Measurements from ENCODE around the gene RIC8A.
A peak's percentile ranks its signal among the peaks of the same experiment; 100 is the strongest.

Gene RIC8A

DNA sequence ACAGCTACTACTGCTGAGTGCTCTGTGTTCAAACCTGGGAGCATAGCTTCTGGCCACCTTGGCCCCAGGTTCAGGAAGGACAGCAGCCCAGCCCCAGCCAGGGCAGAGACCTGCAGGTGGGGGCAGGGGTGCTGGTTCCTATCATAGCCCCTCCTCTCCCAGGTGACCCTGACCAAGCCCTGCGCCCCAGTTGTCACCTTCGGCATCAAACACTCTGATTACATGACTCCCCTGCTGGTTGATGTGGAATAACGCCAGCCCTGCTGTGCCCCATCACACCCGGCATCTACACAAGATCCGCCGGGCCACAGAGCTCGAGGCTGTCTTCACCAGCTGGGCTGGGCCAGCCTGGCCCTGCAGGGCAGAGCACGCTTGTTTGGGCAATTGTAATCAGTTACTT lies 7.7 kb upstream of the RIC8A start:
- H3K9me3 Mint-ChIP-seq: no peaks in the 10 kb centered on the region
- peaks cover 16% of the 10 kb centered on the region for H3K4me1 Mint-ChIP-seq

DNA sequence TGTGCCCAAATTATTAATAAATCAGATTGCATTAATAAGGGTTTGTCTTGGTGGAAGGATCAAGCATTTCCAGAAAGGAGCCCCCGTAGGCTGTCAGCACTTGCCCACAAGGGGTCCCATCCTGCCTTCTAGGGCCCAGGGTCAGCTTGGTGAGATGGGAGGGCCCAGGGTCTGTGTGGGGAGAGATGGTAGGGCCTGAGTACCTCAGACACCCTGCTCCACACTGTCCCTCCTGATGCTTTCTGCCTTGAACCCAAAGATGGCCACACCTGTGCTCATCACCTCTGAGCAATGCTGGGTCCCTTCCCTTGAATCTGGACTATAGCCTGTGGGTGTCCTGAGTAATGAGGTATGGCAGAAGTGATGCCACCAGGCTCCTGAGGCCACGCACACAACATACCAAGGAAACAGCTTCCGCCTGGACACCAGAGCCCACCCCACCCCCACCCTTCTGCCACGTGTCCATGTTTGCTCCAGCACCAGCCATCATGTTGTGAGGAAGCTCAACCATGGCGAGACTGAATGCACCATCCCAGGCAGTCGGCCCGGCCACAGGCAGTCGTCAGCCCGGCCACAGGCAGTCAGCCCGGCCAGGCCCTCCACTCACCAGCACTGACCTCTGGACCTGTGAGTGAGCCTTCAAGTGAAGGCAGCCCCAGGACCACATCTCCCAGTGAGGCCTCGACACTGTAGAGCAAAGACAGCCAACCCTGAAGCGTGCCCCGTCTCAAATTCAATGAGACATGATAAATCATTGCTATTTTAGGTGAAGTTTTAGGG lies 7.1 kb upstream of the RIC8A start:
- Mint-ChIP-seq H3K9me3 (no peaks in the 10 kb centered on the region), H3K36me3 (peaks cover 14% of the 10 kb centered on the region), H3K4me3 (no peak overlapping the region), H3K27me3 (no peaks in the 10 kb centered on the region), H3K27ac (no peak overlapping the region), H3K4me1 (peaks cover 17% of the 10 kb centered on the region)
- no peak for ATAC-seq (ENCODE audit: low read depth)
- DNase-seq (ENCODE audit: low spot score in 2 of 2): no peak

More for the DNA sequence above, 7.7 kb upstream of the RIC8A start:
- ATAC-seq (ENCODE audit: low read depth) (no peak), DNase-seq (ENCODE audit: low spot score in 2 of 2) (no peak)
- H3K27me3 Mint-ChIP-seq: no peaks in the 10 kb centered on the region
- no peak overlapping the region for H3K4me3 Mint-ChIP-seq
- no peak overlapping the region for H3K27ac Mint-ChIP-seq
- peaks cover 14% of the 10 kb centered on the region for H3K36me3 Mint-ChIP-seq

DNA sequence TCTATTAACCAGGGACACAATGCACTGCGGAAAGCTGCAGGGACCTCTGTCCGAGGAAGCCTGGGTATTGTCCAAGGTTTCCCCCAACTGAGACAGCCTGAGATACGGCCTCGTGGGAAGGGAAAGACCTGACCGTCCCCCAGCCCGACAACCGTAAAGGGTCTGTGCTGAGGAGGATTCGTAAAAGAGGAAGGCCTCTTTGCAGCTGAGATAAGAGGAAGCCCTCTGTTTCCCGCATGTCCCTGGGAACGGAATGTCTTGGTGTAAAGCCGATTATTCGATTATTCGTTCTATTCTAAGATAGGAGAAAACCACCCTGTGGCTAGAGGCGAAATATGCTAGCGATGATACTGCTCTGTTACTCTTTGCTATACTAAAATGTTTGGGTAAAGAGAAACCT lies 5.5 kb upstream of the RIC8A start:
- Mint-ChIP-seq H3K27me3 (no peaks in the 10 kb centered on the region), H3K4me1 (peaks cover 23% of the 10 kb centered on the region), H3K4me3 (no peak overlapping the region), H3K36me3 (peaks cover 14% of the 10 kb centered on the region), H3K27ac (peak overlapping the region; percentile 6), H3K9me3 (no peaks in the 10 kb centered on the region)
- DNase-seq (ENCODE audit: low spot score in 2 of 2) (no peak), ATAC-seq (ENCODE audit: low read depth) (no peak)

DNA sequence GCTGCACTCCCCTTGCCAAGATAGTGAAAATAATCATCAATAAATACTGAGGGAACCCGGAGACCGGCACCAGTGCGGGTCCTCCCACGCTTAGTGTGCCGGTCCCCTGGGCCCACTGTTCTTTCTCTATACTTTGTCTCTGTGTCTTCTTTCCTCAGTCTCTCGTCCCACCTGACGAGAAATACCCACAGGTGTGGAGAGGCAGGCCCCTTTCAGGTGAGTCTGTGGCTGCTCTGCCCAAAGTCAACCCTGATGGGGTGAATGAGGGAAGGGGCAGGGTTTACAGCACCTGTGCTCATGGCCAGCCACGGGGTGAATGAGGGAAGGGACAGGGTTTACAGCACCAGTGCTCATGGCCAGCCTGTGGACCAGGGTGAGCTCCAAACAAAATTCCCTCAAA lies 5.0 kb upstream of the RIC8A start:
- Mint-ChIP-seq H3K36me3 (peaks cover 14% of the 10 kb centered on the region), H3K4me1 (peaks cover 23% of the 10 kb centered on the region), H3K4me3 (no peak overlapping the region), H3K27ac (peak overlapping the region; percentile 6), H3K27me3 (no peaks in the 10 kb centered on the region), H3K9me3 (no peaks in the 10 kb centered on the region)
- DNase-seq (ENCODE audit: low spot score in 2 of 2): no peak
- no peak for ATAC-seq (ENCODE audit: low read depth)

DNA sequence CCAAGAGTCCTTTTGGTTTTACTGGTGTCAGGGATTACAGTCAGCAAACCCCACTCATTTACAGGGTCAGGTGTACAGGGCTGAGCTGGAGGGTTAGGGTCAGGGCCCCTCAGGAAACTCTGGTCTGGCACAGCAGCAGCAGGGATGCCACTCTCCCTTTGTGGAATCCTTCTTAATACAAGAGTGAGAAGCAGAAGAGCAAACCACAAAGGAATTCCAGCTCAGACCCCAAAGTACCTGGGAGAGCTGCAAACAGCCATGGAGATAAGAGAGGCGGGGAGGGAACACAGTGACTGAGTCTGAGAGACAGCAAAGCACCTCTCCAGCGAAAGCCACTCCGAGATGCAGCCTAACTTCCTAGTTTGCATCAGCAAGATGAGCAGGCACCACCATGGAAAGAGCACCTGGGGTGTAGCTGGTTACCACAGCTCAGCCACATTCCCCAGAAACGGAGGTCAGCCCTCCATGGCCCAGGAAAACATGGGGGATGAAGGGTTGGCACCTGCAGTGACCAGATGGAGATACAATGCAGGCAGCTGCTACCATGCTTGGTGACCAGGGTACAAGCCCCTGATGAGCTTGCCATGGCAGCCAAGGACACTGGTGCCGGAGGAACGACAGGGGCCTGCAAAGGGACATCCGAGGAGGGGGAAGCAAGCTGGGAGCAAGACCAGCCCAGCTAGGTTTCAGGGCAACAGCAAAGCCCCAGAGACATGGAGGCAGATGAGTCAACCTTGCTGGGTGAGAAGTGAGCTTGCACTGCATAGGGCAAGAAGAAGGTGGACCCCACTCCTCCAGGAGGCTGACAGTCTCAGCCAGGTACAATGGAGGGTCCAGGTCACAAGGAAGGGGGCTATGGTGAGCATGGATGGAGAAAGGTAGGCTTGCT lies 4.2 kb upstream of the RIC8A start:
- no peaks in the 10 kb centered on the region for H3K9me3 Mint-ChIP-seq
- H3K4me3 Mint-ChIP-seq: peak overlapping the region; percentile 9
- H3K27me3 Mint-ChIP-seq: no peaks in the 10 kb centered on the region
- no peak overlapping the region for H3K27ac Mint-ChIP-seq
- peaks cover 23% of the 10 kb centered on the region for H3K4me1 Mint-ChIP-seq
- no peak for DNase-seq (ENCODE audit: low spot score in 2 of 2)
- ATAC-seq (ENCODE audit: low read depth): no peak
- H3K36me3 Mint-ChIP-seq: peaks cover 14% of the 10 kb centered on the region

DNA sequence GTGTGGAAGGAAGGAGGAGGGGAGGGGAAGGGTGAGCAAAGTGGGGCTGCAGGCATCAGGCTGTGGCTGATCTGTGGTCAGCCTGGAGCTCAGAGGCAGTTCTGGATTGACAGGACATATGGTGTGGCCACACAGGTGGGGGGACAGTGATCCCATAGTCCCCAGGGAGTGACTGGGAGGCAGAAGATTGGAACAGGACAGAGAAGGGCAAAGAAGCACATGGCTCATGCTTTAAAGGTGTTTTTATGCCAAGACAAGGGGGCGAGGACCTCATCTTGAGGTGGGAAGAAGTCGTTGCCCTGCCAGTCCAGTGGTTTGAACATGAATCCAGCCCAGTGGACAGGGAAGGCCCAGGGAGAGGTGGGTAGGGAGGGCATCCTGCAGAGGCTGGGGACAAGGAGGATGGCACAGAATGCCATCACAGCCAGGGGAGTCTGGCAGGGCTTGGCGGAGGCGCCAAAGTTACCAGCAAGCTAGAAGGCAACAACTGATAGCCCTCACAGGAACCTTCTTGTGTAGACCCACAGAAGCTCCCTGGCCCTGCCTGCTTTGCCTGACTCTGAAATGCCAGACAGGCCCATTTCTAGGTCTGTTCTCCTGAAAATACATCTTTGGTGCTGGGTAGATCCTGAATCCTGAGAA lies 3.4 kb upstream of the RIC8A start:
- no peak for DNase-seq (ENCODE audit: low spot score in 2 of 2)
- H3K27ac Mint-ChIP-seq: no peak overlapping the region
- H3K9me3 Mint-ChIP-seq: no peaks in the 10 kb centered on the region
- peaks cover 27% of the 10 kb centered on the region for H3K4me1 Mint-ChIP-seq
- no peak overlapping the region for H3K4me3 Mint-ChIP-seq
- ATAC-seq (ENCODE audit: low read depth): no peak
- H3K27me3 Mint-ChIP-seq: no peaks in the 10 kb centered on the region
- peaks cover 16% of the 10 kb centered on the region for H3K36me3 Mint-ChIP-seq

DNA sequence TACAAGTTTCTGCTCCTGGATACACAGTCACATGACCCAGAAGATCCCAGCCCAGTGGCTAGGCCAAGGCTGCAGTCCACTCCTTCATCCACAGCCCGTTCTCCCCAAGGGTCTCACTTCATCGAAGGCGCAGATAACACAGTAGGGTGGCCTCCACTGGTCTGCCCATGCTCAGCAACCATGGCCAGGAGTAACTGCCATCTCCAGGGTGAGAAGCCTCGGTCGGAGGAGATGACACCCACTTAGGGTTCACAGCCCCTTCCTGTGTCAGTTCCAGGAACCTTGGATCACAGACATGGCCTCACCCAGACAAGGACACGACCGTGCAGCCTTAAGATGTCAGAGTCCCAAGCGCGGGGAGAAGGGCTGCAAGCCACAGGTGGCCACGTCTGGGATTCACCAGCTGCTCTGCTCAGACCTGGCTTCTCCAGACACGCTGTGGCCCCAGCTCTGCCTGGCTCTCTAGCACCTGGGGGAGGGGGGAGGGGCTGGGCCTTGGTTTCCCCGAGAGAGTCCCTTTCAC lies 2.9 kb upstream of the RIC8A start:
- H3K4me1 Mint-ChIP-seq: peaks cover 27% of the 10 kb centered on the region
- peaks cover 16% of the 10 kb centered on the region for H3K36me3 Mint-ChIP-seq
- H3K27ac Mint-ChIP-seq: no peak overlapping the region
- H3K27me3 Mint-ChIP-seq: no peaks in the 10 kb centered on the region
- no peak for ATAC-seq (ENCODE audit: low read depth)
- H3K4me3 Mint-ChIP-seq: no peak overlapping the region
- DNase-seq (ENCODE audit: low spot score in 2 of 2): no peak
- H3K9me3 Mint-ChIP-seq: no peaks in the 10 kb centered on the region

DNA sequence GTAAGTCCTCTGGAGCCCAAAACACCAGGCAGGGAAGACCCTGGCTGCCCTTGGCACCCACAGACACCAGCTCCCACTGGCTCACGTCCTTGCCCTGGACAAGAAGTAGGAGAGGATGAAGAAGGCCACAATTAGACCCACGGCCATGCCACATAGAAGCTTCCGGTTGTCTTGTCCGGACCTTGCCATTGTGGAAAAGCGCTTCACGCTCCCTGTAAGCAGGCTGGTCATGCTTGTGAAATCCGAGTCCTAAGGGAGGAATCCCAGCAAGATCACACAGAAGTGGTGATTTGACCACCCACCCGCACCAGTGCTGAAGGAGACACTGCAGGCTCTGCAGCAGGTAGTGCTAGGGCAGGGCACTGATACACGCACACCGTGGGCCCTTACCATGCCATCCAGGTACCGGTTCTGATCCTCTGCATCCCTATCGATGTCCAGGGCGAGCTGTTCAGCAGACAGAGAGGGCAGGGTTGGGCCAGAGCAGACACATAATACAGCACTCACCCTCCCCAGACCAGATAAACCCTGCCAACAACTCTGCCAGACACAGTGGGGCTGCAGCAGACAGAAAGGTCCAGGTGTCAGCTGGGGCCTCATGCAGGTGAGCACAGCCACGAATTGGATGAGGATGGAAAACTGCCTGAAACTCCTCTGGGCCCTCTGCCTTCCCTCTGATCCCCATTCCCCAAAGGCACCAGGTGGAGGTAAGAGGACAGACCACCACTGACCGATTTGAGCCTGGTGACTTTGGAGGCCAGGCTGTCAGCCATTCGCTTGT lies 2.1 kb upstream of the RIC8A start:
- ATAC-seq (ENCODE audit: low read depth) (no peak), DNase-seq (ENCODE audit: low spot score in 2 of 2) (no peak)
- Mint-ChIP-seq H3K27ac (no peak overlapping the region), H3K27me3 (no peaks in the 10 kb centered on the region), H3K4me3 (peak overlapping the region; percentile 90), H3K9me3 (no peaks in the 10 kb centered on the region), H3K36me3 (peaks cover 16% of the 10 kb centered on the region), H3K4me1 (peaks cover 30% of the 10 kb centered on the region)

DNA sequence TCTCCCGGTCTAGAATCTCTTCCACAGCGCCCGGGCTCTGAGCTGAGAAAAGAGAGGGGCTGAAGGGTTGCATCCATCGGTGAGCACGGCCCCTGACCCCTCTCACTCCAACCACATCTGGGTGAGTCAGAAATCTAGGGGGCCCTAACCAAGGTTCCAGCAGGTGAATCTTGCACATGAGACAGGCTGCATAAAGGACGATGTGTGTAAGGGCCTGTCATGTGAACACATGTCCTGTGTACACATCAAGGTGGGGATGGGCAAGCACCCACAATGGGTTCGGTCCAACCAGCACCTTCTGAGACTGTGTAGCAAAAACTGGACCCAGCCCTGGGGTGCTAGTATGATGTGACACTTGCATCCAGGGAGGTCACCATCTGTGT lies 1.5 kb upstream of the RIC8A start:
- peaks cover 30% of the 10 kb centered on the region for H3K4me1 Mint-ChIP-seq
- H3K27me3 Mint-ChIP-seq: no peaks in the 10 kb centered on the region
- no peaks in the 10 kb centered on the region for H3K9me3 Mint-ChIP-seq
- H3K36me3 Mint-ChIP-seq: peaks cover 14% of the 10 kb centered on the region
- ATAC-seq (ENCODE audit: low read depth) (no peak), DNase-seq (ENCODE audit: low spot score in 2 of 2) (no peak)
- peak overlapping the region; percentile 90 for H3K4me3 Mint-ChIP-seq
- H3K27ac Mint-ChIP-seq: peak overlapping the region; percentile 90

DNA sequence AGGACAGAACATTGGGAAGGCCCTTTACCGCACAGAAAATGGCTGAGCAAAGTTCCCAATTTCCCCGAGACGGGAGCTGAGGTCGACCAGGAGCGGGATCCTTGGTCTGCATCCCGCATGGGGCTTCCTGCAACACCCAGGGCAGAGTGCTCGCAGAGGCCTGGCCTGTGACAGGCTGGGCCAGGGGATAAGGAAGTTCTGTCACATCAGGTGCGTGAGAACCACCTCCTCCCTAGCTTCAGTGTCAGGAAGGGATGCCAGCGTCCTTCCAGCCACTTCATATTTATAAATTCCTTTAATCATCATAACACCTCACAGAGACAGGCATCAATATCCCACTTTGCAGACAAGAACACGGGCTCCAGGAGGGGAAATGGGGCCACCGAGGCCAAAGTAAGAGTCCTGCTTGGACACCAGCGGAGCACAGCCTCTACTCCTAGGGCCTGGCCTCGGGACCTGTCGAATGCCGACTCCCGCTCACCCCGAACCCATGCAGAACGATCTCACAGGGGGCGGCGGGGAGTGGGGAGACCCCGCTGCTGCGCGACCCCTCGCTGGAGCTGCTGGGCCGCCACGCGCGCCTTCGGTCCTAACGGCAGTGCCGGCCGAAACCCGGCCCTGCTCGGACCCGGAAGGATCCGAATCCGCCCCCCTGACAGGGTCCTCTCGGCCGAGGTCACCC lies 841 bp upstream of the RIC8A start:
- peak overlapping the region; percentile 90 for H3K4me3 Mint-ChIP-seq
- H3K4me1 Mint-ChIP-seq: peaks cover 29% of the 10 kb centered on the region
- H3K27me3 Mint-ChIP-seq: no peaks in the 10 kb centered on the region
- H3K36me3 Mint-ChIP-seq: peaks cover 14% of the 10 kb centered on the region
- no peak for ATAC-seq (ENCODE audit: low read depth)
- H3K27ac Mint-ChIP-seq: peak overlapping the region; percentile 90
- H3K9me3 Mint-ChIP-seq: no peaks in the 10 kb centered on the region
- DNase-seq (ENCODE audit: low spot score in 2 of 2): no peak

DNA sequence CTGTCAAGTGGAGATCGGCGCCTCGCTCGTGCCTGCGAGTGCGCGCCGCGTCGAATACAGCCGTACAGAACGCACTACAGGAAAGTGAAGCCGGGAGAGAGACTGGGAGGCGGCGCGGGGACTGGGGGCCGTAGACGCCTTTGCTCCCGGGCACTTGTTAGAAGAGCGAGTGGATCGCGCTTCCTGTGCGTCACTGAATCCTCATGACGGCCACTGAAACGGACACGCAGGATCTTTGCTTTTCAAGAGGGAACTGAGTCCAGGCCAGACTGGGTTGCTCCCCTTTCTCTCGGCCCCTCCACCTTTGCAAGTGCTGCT lies 314 bp downstream of the RIC8A start:
- no peak for DNase-seq (ENCODE audit: low spot score in 2 of 2)
- peaks cover 23% of the 10 kb centered on the region for H3K4me1 Mint-ChIP-seq

DNA sequence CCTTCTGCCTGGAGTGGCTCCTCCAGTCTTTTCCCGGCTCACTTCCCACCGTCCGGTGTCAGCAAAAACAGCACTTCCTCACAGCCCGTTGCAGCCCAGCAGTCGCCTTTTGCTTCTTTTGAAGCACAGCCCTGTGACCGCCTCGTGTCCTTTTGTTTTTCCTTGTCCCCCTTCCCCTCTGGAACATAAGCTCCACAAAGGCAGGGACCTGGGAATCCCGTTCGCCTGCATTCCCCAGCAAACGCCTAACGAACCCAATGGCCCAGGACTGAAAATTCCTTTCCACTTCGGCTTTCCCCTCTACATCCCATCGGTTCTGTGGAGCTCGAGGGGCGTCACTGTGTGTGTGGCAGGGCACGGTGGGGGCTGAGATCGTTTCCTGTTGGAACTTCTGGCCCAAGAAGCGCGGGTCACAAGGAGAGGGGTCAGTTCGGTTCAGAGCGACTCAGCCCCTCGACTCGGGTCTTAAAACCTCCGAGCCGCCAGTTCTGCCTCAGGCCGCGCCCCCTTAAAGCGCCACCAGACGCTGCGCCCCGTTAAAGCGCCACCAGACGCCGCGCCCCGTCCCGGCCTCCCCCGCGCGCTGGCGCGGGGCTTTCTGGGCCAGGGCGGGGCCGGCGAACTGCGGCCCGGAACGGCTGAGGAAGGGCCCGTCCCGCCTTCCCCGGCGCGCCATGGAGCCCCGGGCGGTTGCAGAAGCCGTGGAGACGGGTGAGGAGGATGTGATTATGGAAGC lies 841 bp downstream of the RIC8A start:
- Mint-ChIP-seq H3K4me1 (peaks cover 22% of the 10 kb centered on the region), H3K4me3 (peak overlapping the region; percentile 90), H3K9me3 (no peaks in the 10 kb centered on the region), H3K27me3 (no peaks in the 10 kb centered on the region), H3K27ac (peak overlapping the region; percentile 90), H3K36me3 (peaks cover 14% of the 10 kb centered on the region)
- peak; percentile 64 for ATAC-seq (ENCODE audit: low read depth)
- peak; percentile 75 to 76 for DNase-seq (ENCODE audit: low spot score in 2 of 2)

More for the DNA sequence above, 314 bp downstream of the RIC8A start:
- Mint-ChIP-seq H3K36me3 (peaks cover 13% of the 10 kb centered on the region), H3K4me3 (peak overlapping the region; percentile 90), H3K9me3 (no peaks in the 10 kb centered on the region), H3K27ac (peak overlapping the region; percentile 90), H3K27me3 (no peaks in the 10 kb centered on the region)
- peak; percentile 6 for ATAC-seq (ENCODE audit: low read depth)

DNA sequence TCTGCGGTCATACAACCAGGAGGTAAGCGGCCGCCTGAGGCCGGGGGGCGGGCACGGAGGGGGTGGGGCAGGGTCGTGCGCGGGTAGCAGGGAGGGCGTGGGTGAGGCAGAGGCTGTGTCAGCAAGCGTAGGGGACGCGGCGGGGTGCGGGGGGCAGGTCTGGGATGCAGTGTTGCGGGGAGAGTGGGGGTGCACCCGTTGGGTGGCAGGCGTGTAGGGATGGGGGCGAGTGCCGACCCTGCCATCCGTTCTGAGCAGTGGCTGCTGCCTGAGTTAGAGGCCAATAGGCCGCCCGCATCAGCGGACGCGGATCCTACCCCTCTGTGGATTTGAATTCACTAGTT lies 1.4 kb downstream of the RIC8A start:
- H3K4me3 Mint-ChIP-seq: peak overlapping the region; percentile 90
- no peaks in the 10 kb centered on the region for H3K9me3 Mint-ChIP-seq
- ATAC-seq (ENCODE audit: low read depth): peak; percentile 2
- no peak for DNase-seq (ENCODE audit: low spot score in 2 of 2)
- peaks cover 16% of the 10 kb centered on the region for H3K4me1 Mint-ChIP-seq
- H3K27me3 Mint-ChIP-seq: no peaks in the 10 kb centered on the region
- peak overlapping the region; percentile 90 for H3K27ac Mint-ChIP-seq
- peaks cover 9% of the 10 kb centered on the region for H3K36me3 Mint-ChIP-seq

Data from memory B cell (primary cell).